ENCODE data around the gene CFAP46. TPM values are rescaled to one million over a fixed set of nuclear protein-coding genes. Genes with fewer than 3 reads are reported as not detected.
"Not testable (repeated sequence)": the region's sequence is repeated elsewhere in the genome, so short reads cannot be mapped to it uniquely, and the experiment has no call there.

Gene CFAP46
- total RNA-seq, 3 donors from 2014 or later, result 0.22 to 0.53 (median 0.42) TPM

DNA sequence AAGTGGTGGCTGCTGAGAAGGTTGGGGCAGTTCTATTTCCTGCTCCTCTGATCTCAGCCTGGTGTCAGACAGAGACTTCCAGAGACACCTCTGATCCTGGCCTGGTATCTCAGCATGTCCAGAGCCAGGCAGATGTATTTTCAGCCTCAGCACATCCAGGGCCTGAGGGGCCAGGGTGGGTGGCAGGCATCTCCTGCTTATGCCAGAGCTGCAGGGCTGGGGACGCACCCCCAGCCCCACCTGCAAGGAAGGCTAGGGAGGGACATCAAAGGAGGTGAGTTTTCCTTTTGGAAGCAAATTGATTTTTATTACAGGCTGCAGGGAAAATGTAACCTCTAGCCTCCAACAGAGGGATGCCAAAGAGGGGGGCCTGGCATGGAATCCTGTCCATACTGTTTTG lies 36.7 kb downstream of the CFAP46 start:
- DNase-seq, result no peak
- H3K4me1 Mint-ChIP-seq (ENCODE audit: low read depth), result peaks cover 9% of the 10 kb centered on the region
- H3K36me3 Mint-ChIP-seq (ENCODE audit: insufficient read depth), result no peaks in the 10 kb centered on the region
- ATAC-seq, result no peak
- no peaks in the 10 kb centered on the region for H3K9me3 Mint-ChIP-seq
- no peak overlapping the region for H3K4me3 Mint-ChIP-seq
- peaks cover 4% of the 10 kb centered on the region for H3K27me3 Mint-ChIP-seq (ENCODE audit: low read depth)

DNA sequence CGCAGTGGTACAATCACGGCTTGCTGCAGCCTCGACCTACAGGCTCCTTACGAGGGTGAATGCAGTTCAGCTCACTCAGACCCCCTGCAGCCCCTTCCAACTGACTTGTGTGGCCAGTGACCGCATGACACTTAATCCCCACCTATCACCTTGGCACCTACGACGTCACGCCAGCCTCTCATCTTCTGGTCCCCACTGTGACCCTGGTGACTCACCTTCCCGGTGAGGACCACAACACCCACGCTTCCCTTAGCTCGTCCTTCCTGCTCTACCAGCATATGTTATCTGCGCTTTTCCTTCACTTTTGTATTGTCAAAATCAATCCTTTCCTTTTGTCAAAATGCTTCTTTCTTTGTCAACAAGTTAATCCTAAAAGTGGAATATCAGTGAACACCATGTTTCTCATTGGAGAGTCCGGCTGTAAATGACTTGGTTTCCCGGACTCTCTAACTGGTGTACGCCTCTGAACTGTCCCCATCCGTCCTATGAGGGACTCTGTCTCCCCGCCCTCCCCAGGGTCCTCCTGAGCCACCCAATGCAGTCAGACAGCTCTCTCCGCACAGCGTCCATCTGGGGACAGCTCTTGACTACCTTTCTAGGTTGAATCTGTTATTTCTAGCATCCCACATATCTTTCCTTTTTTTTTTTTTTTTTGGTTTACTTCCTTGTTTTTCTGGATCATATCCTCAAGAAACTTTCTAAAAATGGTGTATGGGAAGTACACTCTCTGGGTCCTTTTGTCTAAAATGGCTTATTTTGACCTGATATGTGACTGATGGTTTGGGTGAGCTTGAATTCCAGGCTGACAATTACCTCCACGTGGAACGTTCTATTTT lies 37.3 kb downstream of the CFAP46 start:
- Mint-ChIP-seq H3K36me3 (ENCODE audit: insufficient read depth) (no peaks in the 10 kb centered on the region), H3K9me3 (no peaks in the 10 kb centered on the region), H3K27me3 (ENCODE audit: low read depth) (peaks cover 4% of the 10 kb centered on the region), H3K4me1 (ENCODE audit: low read depth) (peaks cover 9% of the 10 kb centered on the region), H3K4me3 (no peak overlapping the region)
- ATAC-seq (peak; percentile 54 to 65), DNase-seq (no peak)

DNA sequence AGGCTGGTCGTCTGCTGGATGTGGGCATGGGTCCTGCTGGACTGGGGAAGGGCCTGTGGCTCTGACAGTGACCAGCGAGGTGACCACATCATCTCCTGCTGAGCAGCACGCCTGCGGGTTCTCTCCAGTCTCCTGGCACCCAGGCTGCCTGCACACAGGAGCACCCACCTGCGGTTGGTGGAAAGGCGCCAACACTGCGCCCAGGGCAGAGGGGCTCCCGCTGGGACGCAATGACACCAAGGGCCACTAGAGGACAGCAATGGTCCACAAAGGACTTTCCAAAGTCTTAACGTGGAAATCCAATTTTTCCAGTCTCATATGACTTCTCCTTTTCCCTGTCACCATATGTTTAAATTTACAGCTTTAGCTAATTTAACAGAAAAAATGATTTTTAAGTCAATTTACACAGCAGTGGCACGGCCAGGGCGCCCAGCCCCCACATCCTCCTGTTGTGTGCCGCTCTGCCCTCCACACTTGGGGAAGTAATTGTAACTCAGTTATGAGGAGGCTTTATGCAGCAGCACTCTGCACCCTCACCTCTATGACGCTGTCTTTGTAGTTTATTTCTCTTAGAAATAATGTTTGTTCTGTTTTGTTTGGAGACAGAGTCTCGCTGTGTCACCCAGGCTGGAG lies 38.1 kb downstream of the CFAP46 start:
- Mint-ChIP-seq H3K4me3 (no peak overlapping the region), H3K36me3 (ENCODE audit: insufficient read depth) (no peaks in the 10 kb centered on the region), H3K4me1 (ENCODE audit: low read depth) (peaks cover 9% of the 10 kb centered on the region), H3K27me3 (ENCODE audit: low read depth) (peaks cover 4% of the 10 kb centered on the region), H3K9me3 (no peaks in the 10 kb centered on the region)
- ATAC-seq (peak; percentile 59 to 63), DNase-seq (no peak)

DNA sequence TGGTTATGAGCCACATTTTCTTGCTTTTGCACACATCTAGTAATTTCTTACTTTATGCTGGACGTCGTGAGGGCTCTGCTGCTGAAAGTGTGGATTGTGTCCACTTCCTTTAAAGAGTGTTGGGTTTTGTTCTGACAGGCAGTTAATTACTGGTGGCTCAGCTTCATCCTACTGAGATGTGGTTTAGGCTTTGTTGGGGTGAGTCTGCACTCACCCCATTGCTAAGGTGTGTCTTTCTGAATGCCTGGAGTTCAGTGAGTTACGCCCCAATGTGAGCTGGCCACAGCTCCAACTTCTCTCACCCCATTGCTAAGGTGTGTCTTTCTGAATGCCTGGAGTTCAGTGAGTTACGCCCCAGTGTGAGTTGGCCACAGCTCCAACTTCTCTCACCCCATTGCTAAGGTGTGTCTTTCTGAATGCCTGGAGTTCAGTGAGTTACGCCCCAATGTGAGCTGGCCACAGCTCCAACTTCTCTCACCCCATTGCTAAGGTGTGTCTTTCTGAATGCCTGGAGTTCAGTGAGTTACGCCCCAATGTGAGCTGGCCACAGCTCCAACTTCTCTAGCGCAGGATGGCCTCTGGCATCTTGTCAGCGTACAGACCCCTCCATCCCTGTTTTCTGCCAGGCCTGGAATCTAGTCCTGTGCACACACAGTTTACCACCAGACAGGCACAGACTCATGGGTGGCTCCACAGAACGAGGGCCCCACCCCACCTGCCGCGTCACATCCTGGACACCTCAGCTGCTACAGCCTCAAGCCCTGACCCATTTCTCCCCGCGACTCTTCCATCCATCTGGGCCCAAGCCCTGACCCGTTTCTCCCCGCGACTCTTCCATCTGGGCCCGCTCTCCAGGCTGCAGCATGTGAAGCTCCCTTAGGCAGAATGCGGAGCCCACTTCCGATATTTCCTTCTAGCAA lies 39.5 kb downstream of the CFAP46 start:
- H3K4me1 Mint-ChIP-seq (ENCODE audit: low read depth); H3K27me3 Mint-ChIP-seq (ENCODE audit: low read depth); ATAC-seq; DNase-seq; H3K4me3 Mint-ChIP-seq; H3K36me3 Mint-ChIP-seq (ENCODE audit: insufficient read depth); H3K9me3 Mint-ChIP-seq: not testable (repeated sequence)

DNA sequence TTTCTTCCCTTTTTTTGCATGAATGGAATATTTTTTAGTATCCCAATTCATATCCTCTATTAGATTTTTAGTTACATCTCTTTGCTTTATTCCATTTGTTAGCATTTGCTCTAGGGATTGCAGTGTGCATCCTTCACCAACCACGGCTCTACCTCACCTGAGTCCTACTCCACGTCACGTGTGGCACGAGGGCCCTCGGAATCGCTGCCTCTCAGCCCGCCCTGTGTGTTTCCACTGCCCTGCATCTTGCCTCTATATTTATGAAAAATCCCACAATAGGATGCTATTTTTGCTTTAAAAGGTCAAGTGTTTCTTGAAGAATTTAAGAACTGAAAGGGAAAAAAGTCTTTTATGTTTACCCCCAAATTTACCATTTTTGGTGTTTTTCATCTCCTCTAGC lies 41.0 kb downstream of the CFAP46 start:
- Mint-ChIP-seq H3K27me3 (ENCODE audit: low read depth) (peaks cover 2% of the 10 kb centered on the region), H3K9me3 (no peaks in the 10 kb centered on the region), H3K36me3 (ENCODE audit: insufficient read depth) (no peaks in the 10 kb centered on the region), H3K4me3 (no peak overlapping the region), H3K4me1 (ENCODE audit: low read depth) (peaks cover 9% of the 10 kb centered on the region)
- ATAC-seq (no peak), DNase-seq (no peak)

DNA sequence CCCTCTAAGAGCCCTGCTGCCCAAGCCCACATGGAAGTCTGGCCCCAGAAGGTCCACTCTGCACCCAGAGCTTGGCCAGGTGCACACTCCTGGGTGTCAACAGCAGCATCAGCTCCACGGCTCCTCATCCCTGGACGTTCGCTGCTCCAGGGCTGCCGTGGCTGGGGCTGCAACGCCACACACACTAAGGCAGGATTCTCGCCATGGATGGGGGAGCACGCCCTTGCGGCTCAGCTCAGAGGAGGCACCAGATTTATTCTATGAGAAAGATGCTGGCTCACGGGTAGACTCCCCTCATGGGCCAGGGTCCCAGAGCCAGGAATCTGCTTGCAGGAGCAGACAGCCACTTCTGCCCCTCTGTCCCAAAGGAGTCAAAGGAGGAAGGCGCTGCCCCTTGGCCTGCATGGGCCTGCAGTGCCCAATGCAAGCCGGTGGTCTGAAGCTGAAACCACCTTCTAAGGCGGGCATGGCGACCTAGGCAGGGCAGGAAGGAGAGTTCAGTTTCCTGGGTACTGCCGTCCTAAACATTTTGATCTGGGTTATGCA lies 42.1 kb downstream of the CFAP46 start:
- no peak for ATAC-seq
- Mint-ChIP-seq H3K27me3 (ENCODE audit: low read depth) (peaks cover 4% of the 10 kb centered on the region), H3K36me3 (ENCODE audit: insufficient read depth) (no peaks in the 10 kb centered on the region), H3K4me1 (ENCODE audit: low read depth) (peaks cover 9% of the 10 kb centered on the region), H3K4me3 (no peak overlapping the region), H3K9me3 (no peaks in the 10 kb centered on the region)
- DNase-seq, result no peak

DNA sequence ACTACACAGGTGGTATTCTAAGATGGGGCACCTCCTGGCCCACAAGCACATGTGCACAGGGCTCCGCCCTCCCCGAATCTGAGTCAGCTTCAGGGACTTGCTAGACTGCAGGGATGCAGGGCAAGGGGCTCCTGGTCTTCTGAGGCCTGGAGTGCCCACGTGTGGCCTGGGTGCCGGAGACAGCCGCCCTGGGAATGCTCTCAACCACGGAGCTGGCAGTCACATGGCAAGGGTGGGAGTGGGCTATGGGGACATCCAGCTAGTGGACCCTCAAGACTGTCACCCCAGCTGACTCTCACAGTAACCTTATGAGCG lies 42.7 kb downstream of the CFAP46 start:
- ATAC-seq (no peak), DNase-seq (no peak)
- Mint-ChIP-seq H3K4me3 (no peak overlapping the region), H3K36me3 (ENCODE audit: insufficient read depth) (no peaks in the 10 kb centered on the region), H3K4me1 (ENCODE audit: low read depth) (peaks cover 4% of the 10 kb centered on the region), H3K9me3 (no peaks in the 10 kb centered on the region), H3K27me3 (ENCODE audit: low read depth) (peaks cover 7% of the 10 kb centered on the region)

GRCh38 chr10:132899054-132899750 lies 43.2 kb downstream of the CFAP46 start:
- Mint-ChIP-seq H3K4me1 (ENCODE audit: low read depth) (no peaks in the 10 kb centered on the region), H3K9me3 (no peaks in the 10 kb centered on the region), H3K4me3 (no peak overlapping the region), H3K27me3 (ENCODE audit: low read depth) (peaks cover 12% of the 10 kb centered on the region), H3K36me3 (ENCODE audit: insufficient read depth) (no peaks in the 10 kb centered on the region)
- no peak for ATAC-seq
- no peak for DNase-seq

- Mint-ChIP-seq H3K9me3 (no peaks in the 10 kb centered on the region), H3K4me3 (no peak overlapping the region), H3K27me3 (ENCODE audit: low read depth) (peaks cover 18% of the 10 kb centered on the region), H3K4me1 (ENCODE audit: low read depth) (no peaks in the 10 kb centered on the region), H3K36me3 (ENCODE audit: insufficient read depth) (no peaks in the 10 kb centered on the region)
- DNase-seq (no peak), ATAC-seq (peak in 1 of 2 donors; percentile 29)
Observed at GRCh38 chr10:132898391-132899053, 43.8 kb downstream of the CFAP46 start.

- no peak overlapping the region for H3K4me3 Mint-ChIP-seq
- no peaks in the 10 kb centered on the region for H3K9me3 Mint-ChIP-seq
- no peak for DNase-seq
- H3K36me3 Mint-ChIP-seq (ENCODE audit: insufficient read depth), result no peaks in the 10 kb centered on the region
- peaks cover 22% of the 10 kb centered on the region for H3K27me3 Mint-ChIP-seq (ENCODE audit: low read depth)
- H3K4me1 Mint-ChIP-seq (ENCODE audit: low read depth), result no peaks in the 10 kb centered on the region
- ATAC-seq, result no peak
Observed at GRCh38 chr10:132897516-132898381, 44.6 kb downstream of the CFAP46 start.

DNA sequence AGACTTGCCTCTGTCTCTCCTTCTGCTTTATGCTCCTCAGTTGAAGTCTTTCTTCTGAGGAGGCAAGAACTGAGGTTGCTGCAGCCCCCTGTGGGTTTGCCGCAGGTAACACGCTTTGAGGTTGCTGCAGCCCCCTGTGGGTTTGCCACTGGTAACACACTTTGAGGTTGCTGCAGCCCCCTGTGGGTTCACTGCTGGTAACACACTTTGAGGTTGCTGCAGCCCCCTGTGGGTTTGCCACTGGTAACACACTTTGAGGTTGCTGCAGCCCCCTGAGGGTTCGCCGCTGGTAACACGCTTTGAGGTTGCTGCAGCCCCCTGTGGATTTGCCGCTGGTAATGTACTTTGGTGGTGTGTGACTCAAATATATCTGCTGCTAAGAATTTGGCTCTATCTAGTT lies 48.6 kb downstream of the CFAP46 start:
- peaks cover 41% of the 10 kb centered on the region for H3K27me3 Mint-ChIP-seq (ENCODE audit: low read depth)
- H3K9me3 Mint-ChIP-seq; ATAC-seq; H3K4me3 Mint-ChIP-seq; DNase-seq; H3K4me1 Mint-ChIP-seq (ENCODE audit: low read depth); H3K36me3 Mint-ChIP-seq (ENCODE audit: insufficient read depth): not testable (repeated sequence)

GRCh38 chr10:132893090-132893489 lies 49.3 kb downstream of the CFAP46 start:
- H3K4me1 Mint-ChIP-seq (ENCODE audit: low read depth), result no peaks in the 10 kb centered on the region
- DNase-seq (no peak), ATAC-seq (no peak)
- H3K36me3 Mint-ChIP-seq (ENCODE audit: insufficient read depth), result no peaks in the 10 kb centered on the region
- H3K9me3 Mint-ChIP-seq, result no peaks in the 10 kb centered on the region
- no peak overlapping the region for H3K4me3 Mint-ChIP-seq
- H3K27me3 Mint-ChIP-seq (ENCODE audit: low read depth), result peaks cover 41% of the 10 kb centered on the region

DNA sequence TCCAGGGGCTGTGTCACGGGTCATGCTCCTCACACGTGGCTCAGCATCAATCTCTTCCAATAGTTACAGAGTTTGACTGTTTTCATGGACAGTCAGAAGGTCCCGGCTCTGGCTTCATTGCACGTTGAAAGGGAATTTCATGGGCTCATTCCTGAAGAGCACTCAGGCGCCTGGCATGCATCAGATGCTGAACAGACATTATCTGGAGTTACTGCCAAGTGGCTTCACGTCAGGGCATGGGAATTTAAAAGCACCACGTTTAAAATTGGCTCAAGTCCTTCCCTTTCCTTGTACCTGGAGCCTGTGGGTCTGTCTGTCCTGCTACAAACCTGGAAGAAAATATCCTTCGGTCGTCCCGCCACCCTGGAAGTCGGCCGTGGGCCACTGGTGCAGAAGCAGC lies 50.4 kb downstream of the CFAP46 start:
- DNase-seq, result peak; percentile 1
- Mint-ChIP-seq H3K4me3 (no peak overlapping the region), H3K36me3 (ENCODE audit: insufficient read depth) (no peaks in the 10 kb centered on the region), H3K9me3 (no peaks in the 10 kb centered on the region), H3K27me3 (ENCODE audit: low read depth) (peaks cover 41% of the 10 kb centered on the region), H3K4me1 (ENCODE audit: low read depth) (no peaks in the 10 kb centered on the region)
- no peak for ATAC-seq
